ENCODE data around the gene WDR88.
"Not testable (repeated sequence)": the region's sequence is repeated elsewhere in the genome, so short reads cannot be mapped to it uniquely, and the experiment has no call there.

The WDR88 gene

DNA sequence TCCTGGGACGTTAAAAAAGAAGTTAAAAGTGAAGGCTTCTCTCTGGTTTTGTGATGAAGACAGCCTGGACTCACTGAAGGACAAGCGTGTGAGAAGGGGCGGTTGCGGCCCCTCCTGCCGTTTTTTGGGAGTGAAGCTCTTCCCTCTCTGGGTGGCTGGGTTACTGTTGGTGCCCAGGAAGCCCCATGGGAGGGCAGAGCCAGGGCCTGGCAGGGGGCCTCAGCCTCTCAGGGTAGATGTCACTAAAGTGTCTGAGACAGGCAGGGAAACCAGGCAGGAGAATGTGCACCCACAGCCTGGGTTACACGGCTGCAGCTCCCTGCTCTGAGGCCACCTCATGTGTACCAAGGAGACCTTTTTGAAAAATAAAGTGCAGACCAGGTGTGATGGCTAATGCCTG lies 1.5 kb upstream of the WDR88 start:
- DNase-seq, result no peak

- no peak for DNase-seq
These were observed 511 bp downstream of the WDR88 start for GRCh38 chr19:33132425-33132824.

- no peak for DNase-seq
These were observed 1.6 kb downstream of the WDR88 start for GRCh38 chr19:33133438-33134031.

GRCh38 chr19:33134571-33135041 lies 2.7 kb downstream of the WDR88 start:
- DNase-seq, result no peak

DNA sequence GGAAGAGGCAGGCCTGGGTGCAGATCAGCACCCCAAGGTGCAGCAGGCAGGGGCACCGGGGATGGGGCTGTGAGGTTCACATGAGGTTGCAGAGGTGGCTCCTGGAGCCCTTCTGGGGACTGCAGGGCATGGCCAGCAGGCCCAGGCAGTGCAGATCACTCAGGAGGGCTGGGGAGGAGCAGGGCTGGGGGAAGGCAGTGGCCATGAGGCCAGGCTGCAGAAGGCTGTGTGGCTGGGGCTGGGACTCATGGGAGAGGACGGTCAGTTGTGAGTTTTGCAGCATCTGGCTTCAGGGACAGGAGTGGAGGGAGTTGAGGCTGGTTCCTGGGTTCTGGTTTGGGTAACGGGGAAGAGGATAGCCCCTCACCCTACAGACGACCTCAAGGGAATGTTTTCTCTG lies 7.3 kb downstream of the WDR88 start:
- DNase-seq, result no peak

- peak; percentile 25 to 73 for DNase-seq
These were observed 12.0 kb downstream of the WDR88 start for GRCh38 chr19:33143897-33144405.

DNA sequence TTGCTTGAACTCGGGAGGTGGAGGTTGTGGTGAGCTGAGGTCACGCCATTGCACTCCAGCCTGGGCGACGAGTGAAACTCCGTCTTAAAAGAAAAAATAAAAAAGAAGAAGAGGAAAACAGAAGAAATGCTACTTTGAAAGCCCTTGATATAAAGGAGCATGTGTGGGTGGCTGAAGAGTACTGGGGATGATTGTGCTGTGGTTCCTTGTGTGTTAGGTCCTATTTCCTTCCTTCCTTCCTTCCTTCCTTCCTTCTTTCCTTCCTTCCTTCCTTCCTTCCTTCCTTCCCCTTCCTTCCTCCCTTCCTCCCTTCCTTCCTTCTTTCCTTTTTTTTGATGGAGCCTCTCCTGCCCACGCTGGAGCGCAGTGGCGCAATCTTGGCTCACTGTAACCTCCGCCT lies 14.3 kb downstream of the WDR88 start:
- DNase-seq, result no peak

DNA sequence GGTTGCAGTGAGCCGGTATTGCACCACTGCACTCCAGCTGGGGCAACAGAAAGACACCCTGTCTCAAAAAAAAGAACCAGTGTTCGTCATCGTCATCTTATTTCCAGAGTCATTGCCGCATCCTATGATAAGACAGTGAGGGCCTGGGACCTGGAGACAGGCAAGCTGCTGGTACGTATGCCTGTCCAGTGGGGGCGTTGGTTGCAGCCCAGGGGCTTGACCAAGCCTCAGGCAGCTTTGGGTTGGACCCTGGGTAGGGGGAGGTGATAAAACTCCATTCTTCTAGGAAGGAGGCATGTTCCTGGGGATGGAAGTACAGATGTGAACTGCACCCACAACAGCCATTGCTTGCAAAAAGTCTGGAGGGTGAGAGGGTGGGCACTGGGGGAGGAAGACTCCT lies 15.6 kb downstream of the WDR88 start:
- no peak for DNase-seq

GRCh38 chr19:33150852-33151518 lies 19.1 kb downstream of the WDR88 start:
- DNase-seq, result no peak

DNA sequence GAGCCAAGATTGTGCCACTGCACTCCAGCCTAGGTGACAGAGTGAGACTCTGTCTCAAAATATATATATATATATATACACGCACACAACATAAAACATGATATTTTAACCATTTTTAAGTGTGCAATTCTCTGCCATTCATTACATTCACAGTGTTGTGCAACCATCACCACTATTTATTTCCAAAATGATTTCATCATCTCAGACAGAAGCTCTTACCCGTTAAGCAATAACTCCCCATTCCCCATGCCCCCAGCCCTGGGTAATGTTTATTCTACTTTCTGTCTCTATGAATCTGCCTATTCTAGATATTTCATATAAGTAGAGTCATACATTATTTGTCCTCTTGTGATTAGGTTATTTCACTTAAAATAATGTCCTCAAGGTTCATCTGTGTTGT lies 20.3 kb downstream of the WDR88 start:
- DNase-seq, result no peak

DNA sequence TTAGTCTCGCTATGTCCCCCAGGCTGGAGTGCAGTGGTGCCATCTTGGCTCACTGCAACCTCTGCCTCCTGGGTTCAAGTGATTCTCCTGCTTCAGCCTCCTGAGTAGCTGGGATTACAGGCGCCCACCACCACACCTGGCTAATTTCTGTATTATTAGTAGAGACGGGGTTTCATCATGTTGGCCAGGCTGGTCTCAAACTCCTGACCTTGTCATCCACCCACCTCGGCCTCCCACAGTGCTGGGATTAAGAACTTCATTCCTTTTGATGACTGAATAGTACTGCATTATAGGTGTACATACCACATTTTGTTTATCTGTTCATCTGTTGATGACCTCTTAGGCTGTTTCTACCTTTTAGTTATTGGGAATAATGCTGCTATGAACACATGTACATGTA lies 20.7 kb downstream of the WDR88 start:
- DNase-seq, result not testable (repeated sequence)

DNA sequence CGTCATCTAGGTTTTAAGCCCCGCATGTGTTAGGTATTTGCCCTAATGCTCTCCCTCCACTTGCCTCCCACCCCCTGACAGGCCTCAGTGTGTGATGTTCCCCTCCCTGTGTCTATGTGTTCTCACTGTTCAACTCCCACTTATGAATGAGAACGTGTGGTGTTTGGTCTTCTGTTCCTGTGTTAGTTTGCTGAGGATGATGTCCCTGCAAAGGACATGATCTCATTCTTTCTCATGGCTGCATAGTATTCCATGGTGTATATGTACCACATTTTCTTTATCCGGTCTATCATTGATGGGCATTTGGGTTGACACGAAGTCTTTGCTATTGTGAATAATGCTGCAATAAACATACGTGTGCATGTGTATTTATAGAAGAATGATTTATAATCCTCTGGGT lies 22.4 kb downstream of the WDR88 start:
- DNase-seq, result not testable (repeated sequence)

DNA sequence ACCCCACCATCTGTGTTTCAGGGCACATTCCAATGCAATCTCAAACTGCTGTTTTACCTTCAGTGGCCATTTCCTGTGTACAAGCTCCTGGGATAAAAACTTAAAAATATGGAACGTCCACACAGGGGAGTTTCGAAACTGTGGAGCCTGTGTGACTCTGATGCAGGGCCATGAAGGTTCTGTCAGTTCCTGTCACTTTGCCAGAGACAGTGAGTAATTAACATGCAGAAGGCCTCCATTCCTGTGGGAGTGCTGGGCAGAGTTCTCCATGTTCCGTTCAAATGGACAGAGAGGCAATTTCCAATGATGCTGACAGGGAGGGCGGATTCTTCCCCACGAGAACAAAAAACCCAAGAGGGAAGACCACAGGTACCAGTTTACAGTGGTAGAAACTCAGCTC lies 24.4 kb downstream of the WDR88 start:
- DNase-seq, result no peak

DNA sequence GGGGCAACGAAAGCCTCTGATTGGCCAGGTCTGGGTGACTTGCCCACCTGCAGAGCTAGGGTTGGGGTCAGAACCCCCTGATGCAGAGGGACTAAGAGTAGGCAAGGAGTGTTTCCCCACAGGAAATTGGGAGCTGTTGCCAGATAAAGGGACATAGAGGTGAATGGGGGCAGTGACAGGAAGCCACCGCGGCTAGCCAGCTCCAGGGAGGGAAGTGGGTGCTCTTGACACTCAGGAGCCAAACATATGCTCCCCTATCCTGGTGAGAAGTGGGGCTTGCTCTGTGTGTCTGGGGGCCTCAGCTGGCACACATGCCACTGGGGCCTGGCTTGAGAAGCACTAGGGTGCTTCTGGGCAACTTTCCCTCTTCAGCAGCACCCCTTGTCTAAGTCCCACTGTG lies 26.0 kb downstream of the WDR88 start:
- no peak for DNase-seq

DNA sequence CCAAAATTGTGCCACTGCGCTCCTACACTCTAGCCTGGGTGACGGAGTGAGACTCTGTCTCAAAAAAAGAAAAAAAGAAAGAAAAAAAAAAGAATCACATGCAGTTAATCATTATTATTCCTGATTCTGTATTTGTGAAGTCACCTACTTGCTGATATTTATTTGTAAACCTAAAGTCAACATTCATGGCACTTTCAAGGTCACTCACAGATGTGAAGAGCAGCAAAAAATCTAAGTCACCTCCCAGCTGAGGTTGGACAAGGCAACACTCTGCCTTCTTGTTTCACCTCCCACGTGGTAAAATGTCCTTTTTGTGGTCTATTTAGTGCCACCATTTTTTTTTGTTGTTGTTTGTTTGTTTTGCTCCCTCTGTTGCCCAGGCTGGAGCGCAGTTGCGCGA lies 26.5 kb downstream of the WDR88 start:
- no peak for DNase-seq

DNA sequence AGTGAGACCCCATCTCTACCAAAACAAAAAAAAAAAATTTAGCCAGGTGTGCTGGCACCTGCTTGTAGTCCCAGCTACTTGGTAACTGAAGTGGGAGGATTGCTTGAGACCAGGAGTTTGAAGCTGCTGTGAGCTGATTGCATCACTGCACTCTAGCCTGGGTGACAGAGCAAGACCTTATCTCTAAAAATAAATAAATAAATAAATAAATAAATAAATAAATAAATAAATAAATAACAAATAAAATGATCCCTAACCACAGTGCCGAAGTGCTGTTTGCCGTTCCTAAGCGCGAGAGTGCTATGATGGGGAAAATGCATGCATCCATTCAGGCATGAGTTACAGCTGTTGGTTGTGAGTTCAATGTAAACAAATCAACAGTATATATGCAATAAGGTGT lies 27.2 kb downstream of the WDR88 start:
- no peak for DNase-seq

- DNase-seq, result no peak
These were observed 28.0 kb downstream of the WDR88 start for GRCh38 chr19:33159893-33160292.

DNA sequence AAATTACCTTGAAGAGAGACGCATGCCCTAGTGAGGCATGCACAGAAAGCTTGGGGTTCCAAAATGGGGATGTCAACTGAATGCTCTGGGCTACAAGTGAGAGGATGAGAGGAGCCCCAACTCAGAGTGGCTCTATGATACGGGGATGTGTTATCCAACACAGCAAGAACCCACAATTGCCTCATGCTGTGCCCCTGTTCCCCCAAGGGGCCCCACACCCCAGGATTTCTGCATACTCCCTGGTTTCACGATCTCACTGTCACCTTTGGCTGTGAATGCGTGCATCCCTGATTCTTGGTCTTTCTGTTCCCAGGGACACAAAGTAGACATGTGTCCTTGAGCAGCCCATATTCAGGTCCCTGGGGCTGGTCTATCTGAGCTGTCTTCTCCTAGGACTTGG lies 29.3 kb downstream of the WDR88 start:
- no peak for DNase-seq

GRCh38 chr19:33163481-33163880 lies 31.6 kb downstream of the WDR88 start:
- DNase-seq, result no peak

GRCh38 chr19:33166037-33166436 lies 34.1 kb downstream of the WDR88 start:
- DNase-seq, result not testable (repeated sequence)

- DNase-seq, result no peak
These were observed 35.5 kb downstream of the WDR88 start for GRCh38 chr19:33167438-33167837.

GRCh38 chr19:33168528-33168927 lies 36.6 kb downstream of the WDR88 start:
- DNase-seq, result no peak

- DNase-seq, result no peak
These were observed 39.4 kb downstream of the WDR88 start for GRCh38 chr19:33171222-33171795.

DNA sequence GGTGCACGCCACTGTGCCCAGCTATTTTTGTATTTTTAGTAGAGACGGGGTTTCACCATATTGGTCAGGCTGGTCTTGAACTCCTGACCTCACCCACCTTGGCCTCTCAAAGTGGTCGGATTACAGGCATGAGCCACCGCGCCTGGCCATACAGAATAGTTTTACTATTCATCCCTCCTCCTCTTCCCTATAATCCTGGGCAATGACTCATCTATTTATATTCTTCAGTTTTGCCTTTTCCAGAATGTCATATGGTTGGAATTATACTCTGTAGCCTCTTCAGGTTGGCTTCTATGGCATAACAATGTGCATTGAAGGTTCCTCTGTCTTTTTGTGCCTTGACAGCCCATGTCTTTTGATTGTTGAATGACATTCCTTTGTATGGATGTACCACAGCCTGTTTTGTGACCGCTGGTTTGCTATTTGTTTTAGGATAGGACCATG lies 40.0 kb downstream of the WDR88 start:
- no peak for DNase-seq

Measured in NCI-H446 (cell line).